NAMALWA (cell line): ENCODE results near the gene POR.
"Not testable (repeated sequence)": the region's sequence is repeated elsewhere in the genome, so short reads cannot be mapped to it uniquely, and the experiment has no call there.

ENCODE experiments used
- DNase-seq: peaks from one replicate; pipeline ENCODE4 v3.0.0-alpha.2; 2015; ENCODE audit warnings: low spot score

The POR gene

GRCh38 chr7:76029682-76030081 lies 114.7 kb downstream of the POR start:
- DNase-seq: not testable (repeated sequence)

DNA sequence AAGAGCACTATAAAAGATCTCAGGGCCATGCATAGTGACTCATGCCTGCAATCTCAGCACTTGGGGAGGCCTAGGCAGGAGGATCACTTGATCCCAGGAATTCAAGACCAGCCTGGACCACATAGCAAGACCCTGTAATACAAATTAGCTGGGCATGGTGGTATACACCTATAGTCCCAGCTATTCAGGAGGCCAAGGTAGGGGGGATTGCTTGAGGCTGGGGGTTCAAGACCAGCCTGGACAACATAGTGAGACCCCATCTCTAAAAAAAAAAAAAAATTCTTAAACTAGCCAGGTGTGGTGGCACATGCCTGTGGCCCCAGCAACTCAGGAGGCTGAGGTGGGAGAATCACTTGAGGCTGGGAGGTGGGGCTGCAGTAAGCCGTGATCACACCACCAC lies 117.0 kb downstream of the POR start:
- DNase-seq: no peak
